ENCODE measurements around the gene CDC42BPG.

- TF ChIP-seq GATA2 (IDR thresholded peaks at IDR 0.05; ENCODE audit: low read depth, low read length), result no peak
- TF ChIP-seq GATA3 (IDR thresholded peaks at IDR 0.05; ENCODE audit: low read depth, low read length), result no peak
Measured at GRCh38 chr11:64846998-64847666, 2.7 kb upstream of the CDC42BPG start.

All from SH-SY5Y (cell line).